HG02798 (cell line): ENCODE results near the gene CFI.
"Not testable (repeated sequence)": the region's sequence is repeated elsewhere in the genome, so short reads cannot be mapped to it uniquely, and the experiment has no call there.

ENCODE experiments used
- ATAC-seq: cut with Tn5 transposase; IDR thresholded peaks from one replicate; pipeline ENCODE4 v1.9.1; 2021; ENCODE audit warnings: mild to moderate bottlenecking; ENCODE audit not compliant: unreplicated experiment, poor library complexity

CFI gene

GRCh38 chr4:109801099-109801789 lies 555 bp downstream of the CFI start:
- no peak for ATAC-seq

- peak; percentile 46 for ATAC-seq
Measured at GRCh38 chr4:109798866-109799265, 2.9 kb downstream of the CFI start.

DNA sequence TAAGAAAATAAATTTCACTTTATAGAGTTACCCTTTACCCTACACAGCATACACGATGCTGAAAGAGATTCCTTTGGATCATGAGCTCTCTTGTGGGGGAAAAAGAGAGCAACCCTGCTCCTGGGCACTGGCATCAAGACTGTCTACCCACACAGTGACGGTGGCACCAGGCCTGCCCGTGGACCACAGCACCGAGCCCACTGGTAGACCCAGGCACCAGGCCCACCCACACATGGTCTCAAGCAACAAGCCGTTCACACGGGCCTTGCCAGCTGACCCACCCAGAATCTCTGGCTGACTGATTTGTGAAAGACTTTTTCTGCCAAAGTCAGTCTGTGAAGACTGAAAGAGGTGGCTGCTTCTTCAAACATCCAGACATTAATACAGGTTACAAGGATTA lies 6.7 kb downstream of the CFI start:
- ATAC-seq, result no peak

GRCh38 chr4:109787807-109788206 lies 14.0 kb downstream of the CFI start:
- no peak for ATAC-seq

DNA sequence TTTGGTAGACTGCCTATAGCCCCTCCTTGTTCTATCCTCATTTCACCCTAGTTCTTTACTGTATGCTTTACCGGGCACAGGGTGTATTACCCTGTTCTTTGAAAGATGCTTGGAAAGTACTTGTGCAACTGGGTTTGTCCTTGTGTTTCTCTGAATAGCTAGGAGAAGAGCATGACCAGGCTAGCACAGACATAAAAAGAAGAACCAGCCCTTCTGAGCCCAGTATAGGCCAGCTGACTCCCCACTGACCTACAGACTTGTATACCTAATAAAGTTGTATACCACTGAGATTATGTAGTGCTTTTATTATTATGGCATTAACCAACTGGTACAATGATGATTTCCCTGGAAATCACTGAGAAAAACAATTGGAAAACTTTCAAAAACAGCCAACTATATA lies 15.0 kb downstream of the CFI start:
- no peak for ATAC-seq

DNA sequence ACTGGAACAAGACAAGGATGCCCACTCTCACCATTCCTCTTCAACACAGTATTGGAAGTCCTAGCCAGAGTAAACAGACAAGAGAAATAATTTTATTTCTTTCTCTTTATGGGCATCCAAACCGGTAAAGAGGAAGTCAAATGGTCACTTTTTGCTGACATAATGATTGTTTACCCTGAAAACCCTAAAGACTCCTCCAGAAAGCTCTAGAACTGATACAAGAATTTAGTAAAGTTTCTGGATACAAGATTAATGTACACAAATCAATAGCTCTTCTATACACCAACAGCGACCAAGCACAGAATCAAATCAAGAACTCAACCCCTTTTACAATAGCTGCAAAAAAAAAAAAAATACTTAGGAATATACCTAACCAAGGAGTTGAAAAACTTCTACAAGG lies 19.7 kb downstream of the CFI start:
- not testable (repeated sequence) for ATAC-seq

DNA sequence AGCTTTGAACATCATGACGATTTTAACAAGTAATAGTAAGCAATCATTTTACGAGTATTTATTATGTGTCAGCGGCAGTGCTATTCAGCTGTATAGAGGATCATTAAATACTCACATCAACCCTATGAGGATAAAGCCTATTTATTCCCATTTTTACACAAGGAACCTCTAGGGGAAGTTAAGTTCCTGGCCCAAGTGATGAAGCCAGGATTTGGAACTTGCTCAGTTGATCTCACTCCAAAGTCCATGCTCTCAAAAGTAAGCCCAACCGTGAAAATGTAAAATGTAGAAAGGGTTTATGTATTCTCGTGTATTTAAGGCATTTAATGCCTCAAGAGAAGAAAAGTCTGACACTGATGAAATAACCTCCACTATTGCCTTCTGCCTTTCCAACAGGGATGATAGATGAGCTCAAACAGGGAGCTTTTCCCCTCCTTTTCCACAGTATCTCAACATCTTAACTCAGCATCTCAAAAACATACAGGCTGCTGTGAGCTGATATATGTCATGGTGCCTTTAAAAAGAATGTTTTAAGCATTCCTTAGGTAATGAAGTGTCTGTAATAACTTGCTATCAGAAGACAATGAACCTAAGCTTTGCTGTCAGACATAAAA lies 36.9 kb downstream of the CFI start:
- no peak for ATAC-seq

DNA sequence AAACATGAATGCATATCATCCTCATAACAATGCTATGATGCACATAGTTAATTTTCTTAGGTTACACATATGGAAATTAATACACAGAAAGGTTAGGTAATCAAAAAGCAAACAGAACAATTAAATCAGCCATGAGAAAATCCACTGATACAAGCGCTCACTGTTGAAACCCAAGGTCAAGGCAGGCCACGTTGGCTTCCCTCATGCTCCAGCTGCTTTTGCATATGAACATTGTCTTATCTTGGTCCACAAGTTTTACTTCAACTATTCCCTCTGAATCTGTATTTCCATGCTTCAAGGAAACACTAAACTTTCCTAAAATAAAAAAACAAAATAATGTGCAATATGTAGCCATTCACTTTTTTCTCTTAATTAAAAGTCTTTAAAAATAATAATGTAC lies 37.4 kb downstream of the CFI start:
- no peak for ATAC-seq

DNA sequence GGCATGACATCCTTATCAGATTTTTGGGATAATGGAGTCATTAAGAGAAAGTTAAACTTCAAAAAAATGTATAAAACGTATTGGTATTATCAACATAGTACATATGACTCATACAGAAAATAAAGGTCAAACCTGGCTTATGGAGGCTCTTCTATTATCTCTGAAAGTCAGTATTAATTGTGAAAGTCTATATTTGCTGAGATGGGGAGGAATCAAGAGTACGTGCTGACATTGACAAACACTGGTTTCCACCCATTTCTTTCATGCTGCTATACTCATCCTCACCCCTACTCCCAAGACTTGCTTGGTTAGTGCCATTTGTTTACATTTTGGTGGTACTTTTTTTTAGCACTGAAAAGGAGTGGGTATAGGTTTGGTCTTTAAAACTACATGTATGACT lies 41.1 kb downstream of the CFI start:
- ATAC-seq, result no peak

DNA sequence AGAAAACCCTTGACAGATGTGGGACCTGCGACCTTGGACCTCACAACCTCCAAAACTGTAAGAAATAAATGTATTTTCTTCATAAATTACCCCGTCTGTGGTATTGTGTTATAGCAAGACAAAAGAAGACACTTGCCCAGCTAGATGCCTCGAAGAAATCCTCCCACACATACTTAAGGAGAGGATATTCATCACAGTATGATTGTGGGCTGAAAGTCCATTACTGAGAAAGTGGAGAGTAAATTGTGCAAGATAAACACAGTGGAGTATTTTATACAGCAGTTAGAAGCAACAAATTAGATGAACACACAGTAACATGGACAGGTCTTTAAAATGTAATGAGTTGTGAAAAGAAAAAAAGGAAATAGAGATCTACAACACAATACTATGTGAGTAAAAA lies 46.1 kb downstream of the CFI start:
- no peak for ATAC-seq

GRCh38 chr4:109754093-109754857 lies 47.5 kb downstream of the CFI start:
- no peak for ATAC-seq

- ATAC-seq, result no peak
Measured at GRCh38 chr4:109752525-109752924, 49.3 kb downstream of the CFI start.

DNA sequence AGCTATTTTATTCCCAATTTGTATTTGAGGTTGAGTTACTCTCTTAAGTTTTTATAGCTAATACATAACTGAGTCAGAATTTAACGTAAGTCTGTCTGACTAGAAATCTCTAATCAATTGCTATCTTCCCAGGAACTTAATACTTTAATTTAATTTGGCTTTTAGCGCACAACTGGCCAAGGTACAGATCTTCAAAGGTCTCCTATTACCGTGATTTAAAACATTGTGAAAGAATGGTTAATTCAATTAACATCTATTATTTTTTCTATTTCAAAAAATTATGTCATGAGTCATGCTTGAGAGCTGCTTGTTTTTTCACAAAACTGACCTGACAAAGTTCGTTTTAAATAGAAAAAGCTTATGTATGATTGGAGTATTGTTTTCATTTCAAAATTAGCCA lies 49.9 kb downstream of the CFI start:
- ATAC-seq, result no peak

GRCh38 chr4:109750652-109751244 lies 51.1 kb downstream of the CFI start:
- no peak for ATAC-seq

DNA sequence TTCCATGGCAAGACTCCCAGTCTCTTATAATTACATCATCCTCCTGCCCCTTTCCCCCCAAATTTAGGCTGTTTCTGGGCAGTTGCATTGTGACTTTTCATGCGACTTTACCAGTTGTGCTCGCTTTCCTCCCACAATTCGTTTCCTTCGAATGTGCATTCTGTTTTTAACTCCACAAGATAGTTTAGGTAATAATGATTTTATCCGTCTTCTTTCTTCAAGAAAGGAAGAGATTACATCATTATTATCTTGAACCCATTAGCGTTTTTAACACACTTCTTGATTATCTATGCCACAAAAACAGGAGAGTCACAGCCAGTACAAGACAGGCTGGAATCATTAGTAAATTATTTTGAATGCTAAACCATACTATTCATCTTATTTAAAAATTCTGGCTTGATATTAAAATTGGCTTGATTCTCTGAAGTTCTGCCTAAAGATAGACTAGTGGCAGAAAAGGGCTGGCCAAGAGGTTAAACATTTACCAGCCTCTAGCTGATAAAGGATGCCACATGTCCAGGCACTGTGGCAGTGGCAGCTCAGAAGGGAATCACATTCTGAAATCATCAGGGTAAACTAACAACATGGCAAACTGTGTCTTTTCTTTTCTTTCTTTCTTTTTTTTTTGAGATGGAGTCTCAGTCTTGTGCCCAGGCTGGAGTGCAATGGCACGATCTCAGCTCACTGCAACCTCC lies 52.3 kb downstream of the CFI start:
- no peak for ATAC-seq

GRCh38 chr4:109748114-109748513 lies 53.7 kb downstream of the CFI start:
- no peak for ATAC-seq

- ATAC-seq, result no peak
Measured at GRCh38 chr4:109746728-109747127, 55.1 kb downstream of the CFI start.

GRCh38 chr4:109745830-109746229 lies 56.0 kb downstream of the CFI start:
- no peak for ATAC-seq

DNA sequence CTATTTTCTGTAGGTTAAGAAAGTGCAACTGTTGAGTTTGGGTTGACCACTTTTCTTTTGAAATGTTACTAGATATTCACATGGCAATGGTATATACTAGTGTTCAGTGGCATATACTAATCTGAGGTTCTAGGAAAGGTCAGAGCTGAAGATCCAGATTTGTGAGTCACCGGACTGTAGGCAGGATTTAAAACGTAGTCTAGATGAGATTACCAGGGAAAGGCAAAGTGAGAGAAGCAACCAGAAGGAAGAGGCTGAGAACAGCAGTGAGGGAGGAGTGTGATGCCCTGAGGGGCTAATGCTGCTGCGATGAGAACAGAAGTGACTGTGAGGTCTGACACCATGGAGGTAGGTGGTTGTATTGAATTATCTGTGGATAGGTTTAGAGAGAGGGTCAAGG lies 62.3 kb downstream of the CFI start:
- no peak for ATAC-seq

- no peak for ATAC-seq
Measured at GRCh38 chr4:109738104-109738872, 63.5 kb downstream of the CFI start.
